ENCODE measurements around the gene NCBP1.

GRCh38 chr9:97604901-97605645 lies 28.5 kb upstream of the NCBP1 start:
- TF ChIP-seq GABPA (IDR thresholded peaks at IDR 0.05; ENCODE audit: low read depth) (no peak), CTCF (IDR thresholded peaks at IDR 0.05; ENCODE audit: insufficient read depth, low read length) (no peak)
